H9 (cell line): ENCODE measurements around the gene TMEM106B. TPM values are rescaled to one million over a fixed set of nuclear protein-coding genes. Genes with fewer than 3 reads are reported as not detected.

ENCODE experiments used
- DNase-seq: peaks from one replicate; pipeline ENCODE4 v3.0.0-alpha.2; 2017
- H2AFZ ChIP-seq: one replicate; pipeline ENCODE4 v1.6.1; 2013; ENCODE audit warnings: mild to moderate bottlenecking, low read length, control low read depth, moderate library complexity
- H2AK5ac ChIP-seq: 2 replicates; pipeline ENCODE4 v1.6.1; 2013; ENCODE audit warnings: low read length, control low read depth, mixed read lengths; ENCODE audit not compliant: insufficient read length
- H2BK120ac ChIP-seq: one replicate; pipeline ENCODE4 v1.6.1; 2013; ENCODE audit warnings: low read depth, mild to moderate bottlenecking, low read length, control low read depth, inconsistent platforms; ENCODE audit not compliant: poor library complexity, severe bottlenecking
- H2BK12ac ChIP-seq: 2 replicates; pipeline ENCODE4 v1.6.1; 2013; ENCODE audit warnings: low read length, control low read depth, mixed read lengths, low read depth; ENCODE audit not compliant: insufficient read length
- H2BK15ac ChIP-seq: 2 replicates; pipeline ENCODE4 v1.6.1; 2013; ENCODE audit warnings: low read depth, low read length, control low read depth
- H2BK20ac ChIP-seq: one replicate; pipeline ENCODE4 v1.6.1; 2013; ENCODE audit warnings: low read depth, mild to moderate bottlenecking, low read length, control low read depth, inconsistent platforms; ENCODE audit not compliant: poor library complexity, severe bottlenecking
- H2BK5ac ChIP-seq: 2 replicates; pipeline ENCODE4 v1.6.1; 2013; ENCODE audit warnings: low read length, control low read depth, mixed read lengths; ENCODE audit not compliant: insufficient read length
- H3K14ac ChIP-seq: 2 replicates; pipeline ENCODE4 v1.6.1; 2013; ENCODE audit warnings: low read length, control low read depth; ENCODE audit not compliant: insufficient read depth
- H3K18ac ChIP-seq: 2 replicates; pipeline ENCODE4 v1.6.1; 2013; ENCODE audit warnings: low read depth, mild to moderate bottlenecking, mixed read lengths, low read length, control low read depth; ENCODE audit not compliant: insufficient read length
- H3K23ac ChIP-seq: 2 replicates; pipeline ENCODE4 v1.6.1; 2013; ENCODE audit warnings: low read length, control low read depth, mixed read lengths, low read depth; ENCODE audit not compliant: insufficient read length
- H3K23me2 ChIP-seq: 2 replicates; pipeline ENCODE4 v1.6.1; 2013; ENCODE audit warnings: low read depth, mild to moderate bottlenecking, mixed read lengths, low read length, control low read depth; ENCODE audit not compliant: insufficient read length, poor library complexity, severe bottlenecking
- H3K27ac ChIP-seq: 2 replicates; pipeline ENCODE4 v1.5.1; 2013; ENCODE audit warnings: low read length, control low read depth, mixed read lengths, low read depth; ENCODE audit not compliant: insufficient read length
- H3K27me3 ChIP-seq: 2 replicates; pipeline ENCODE4 v1.6.1; 2013; ENCODE audit warnings: low read length, control low read depth, inconsistent platforms; ENCODE audit not compliant: insufficient read depth
- H3K4ac ChIP-seq: 2 replicates; pipeline ENCODE4 v1.6.1; 2013; ENCODE audit warnings: low read depth, mild to moderate bottlenecking, control low read depth, inconsistent platforms, low read length, moderate library complexity
- H3K4me1 ChIP-seq: 2 replicates; pipeline ENCODE4 v1.6.1; 2013; ENCODE audit warnings: low read length, control low read depth, inconsistent platforms; ENCODE audit not compliant: insufficient read depth
- H3K4me2 ChIP-seq: 2 replicates; pipeline ENCODE4 v1.6.1; 2013; ENCODE audit warnings: low read length, control low read depth, mixed read lengths; ENCODE audit not compliant: insufficient read length, insufficient read depth
- H3K56ac ChIP-seq: 2 replicates; pipeline ENCODE4 v1.6.1; 2013; ENCODE audit warnings: low read depth, mild to moderate bottlenecking, mixed read lengths, low read length, control low read depth; ENCODE audit not compliant: insufficient read length
- H3K79me1 ChIP-seq: 2 replicates; pipeline ENCODE4 v1.6.1; 2013; ENCODE audit warnings: low read depth, mild to moderate bottlenecking, moderate library complexity, low read length, control low read depth, inconsistent platforms; ENCODE audit not compliant: insufficient read depth, poor library complexity, severe bottlenecking
- H3K79me2 ChIP-seq: 2 replicates; pipeline ENCODE4 v1.6.1; 2013; ENCODE audit warnings: low read length, control low read depth, inconsistent platforms; ENCODE audit not compliant: insufficient read depth
- H3K9ac ChIP-seq: 2 replicates; pipeline ENCODE4 v1.6.1; 2013; ENCODE audit warnings: low read length, control low read depth, mixed read lengths; ENCODE audit not compliant: insufficient read length; ENCODE audit errors: extremely low read depth
- H3K9me3 ChIP-seq: one replicate; pipeline ENCODE4 v1.6.1; 2013; ENCODE audit warnings: low read depth, low read length, inconsistent platforms; ENCODE audit not compliant: control insufficient read depth
- H3T11ph ChIP-seq: one replicate; pipeline ENCODE4 v1.6.1; 2013; ENCODE audit warnings: mild to moderate bottlenecking, low read length, control low read depth, inconsistent platforms
- H4K20me1 ChIP-seq: one replicate; pipeline ENCODE4 v1.6.1; 2013; ENCODE audit not compliant: control insufficient read depth, insufficient read length, insufficient read depth
- H4K5ac ChIP-seq: 2 replicates; pipeline ENCODE4 v1.6.1; 2013; ENCODE audit warnings: low read depth, mild to moderate bottlenecking, mixed read lengths, low read length, control low read depth; ENCODE audit not compliant: insufficient read length
- H4K8ac ChIP-seq: replicated peaks from 2 replicates; pipeline ENCODE4 v1.6.1; 2013; ENCODE audit warnings: low read length, control low read depth, mixed read lengths, low read depth; ENCODE audit not compliant: insufficient read length
- H4K91ac ChIP-seq: 2 replicates; pipeline ENCODE4 v1.6.1; 2013; ENCODE audit warnings: low read depth, mild to moderate bottlenecking, moderate library complexity, mixed read lengths, low read length, control low read depth; ENCODE audit not compliant: insufficient read length
- H3K27ac Mint-ChIP-seq, 3 experiments: 2 replicates in 2 of 3; 3 replicates in 1 of 3; pipeline ENCODE4 v1.8.0; 2020 to 2021; ENCODE audit warnings: mixed read lengths in 3 of 3, mild to moderate bottlenecking in 1 of 3, moderate library complexity in 1 of 3
- H3K27me3 Mint-ChIP-seq: 2 replicates; pipeline ENCODE4 v1.8.0; 2021; ENCODE audit warnings: low read depth, mild to moderate bottlenecking, moderate library complexity, mixed read lengths
- H3K36me3 Mint-ChIP-seq, 3 experiments: 2 replicates in 2 of 3; 3 replicates in 1 of 3; pipeline ENCODE4 v1.8.0; 2020 to 2021; ENCODE audit warnings: low read depth in 3 of 3, mixed read lengths in 3 of 3; ENCODE audit not compliant: insufficient read depth in 1 of 3
- H3K4me1 Mint-ChIP-seq, 2 experiments: 2 replicates each; pipeline ENCODE4 v1.8.0; 2020; ENCODE audit warnings: mixed read lengths in 2 of 2
- H3K4me3 Mint-ChIP-seq, 2 experiments: 2 replicates in 1 of 2; 3 replicates in 1 of 2; pipeline ENCODE4 v1.8.0; 2020 to 2021; ENCODE audit warnings: mild to moderate bottlenecking in 2 of 2, mixed read lengths in 2 of 2, moderate library complexity in 1 of 2
- H3K9me3 Mint-ChIP-seq, 2 experiments: 2 replicates in 1 of 2; 3 replicates in 1 of 2; pipeline ENCODE4 v1.8.0; 2020; ENCODE audit warnings: mild to moderate bottlenecking in 2 of 2, mixed read lengths in 2 of 2, moderate library complexity in 1 of 2
- WGBS: extraction: QIAGEN DNeasy Blood & Tissue Kit; methylation state at CpG from one replicate; pipeline ENCODE4 v1.1.7; 2013; ENCODE audit warnings: missing lambda C conversion rate, low lambda C conversion rate, mixed read lengths; ENCODE audit not compliant: insufficient read length; ENCODE audit errors: extremely low coverage; 5-methylcytosine and 5-hydroxymethylcytosine counted together
- total RNA-seq: library from RNA; stranded (reverse); gene quantifications from 2 replicates; pipeline ENCODE4 v1.2.1, GENCODE V29; 2021
- TF ChIP-seq, protein P1 (sequence below): fragments of 200-600 bp; sonication (generic); conservative IDR thresholded peaks from 3 replicates; pipeline ENCODE4 v1.8.0; 2021; ENCODE audit warnings: antibody characterized with exemption, mild to moderate bottlenecking

TMEM106B gene
- total RNA-seq, 1 experiment from 2014 or later: 28.4 TPM

DNA sequence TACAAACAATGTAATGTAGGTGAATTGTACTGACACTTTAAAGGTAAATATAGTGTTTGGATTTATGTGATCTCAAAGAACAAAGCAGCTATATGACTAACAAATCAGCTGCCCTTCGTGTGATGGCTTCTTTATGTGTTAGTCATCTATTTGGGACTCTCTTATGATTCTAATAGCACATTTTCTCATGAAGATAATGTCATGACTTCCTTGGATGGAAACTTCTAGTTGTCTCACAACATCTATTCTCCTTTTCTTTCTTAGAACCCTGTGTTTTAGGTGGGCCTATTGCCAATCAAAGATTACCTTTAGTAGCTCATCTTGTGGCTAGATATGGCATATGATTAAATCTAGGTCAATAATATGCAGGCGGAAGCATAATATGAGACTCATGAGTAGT, 45.0 kb downstream of the TMEM106B start:
- Histone ChIP-seq H3K23me2 (no peaks in the 10 kb centered on the region), H4K20me1 (no peaks in the 10 kb centered on the region), H3K4me2 (no peak overlapping the region), H3K4ac (no peak overlapping the region), H3K27me3 (no peaks in the 10 kb centered on the region), H4K91ac (no peak overlapping the region), H2BK12ac (no peak overlapping the region), H3K27ac (no peak overlapping the region), H2AK5ac (no peak overlapping the region), H3K79me1 (no peaks in the 10 kb centered on the region), H3K9ac (no peak overlapping the region), H3K56ac (no peak overlapping the region), H3K23ac (no peak overlapping the region), H2BK120ac (no peak overlapping the region), H2BK20ac (no peak overlapping the region), H3K9me3 (no peaks in the 10 kb centered on the region), H2BK5ac (no peak overlapping the region), H3K4me1 (no peaks in the 10 kb centered on the region), H3K79me2 (no peaks in the 10 kb centered on the region), H4K5ac (no peak overlapping the region), H2BK15ac (no peak overlapping the region), H3K14ac (no peak overlapping the region), H3T11ph (no peak overlapping the region), H4K8ac (no peak overlapping the region), H3K18ac (no peak overlapping the region), H2AFZ (no peak overlapping the region)
- WGBS: no CpG with 5 or more reads among the region's 2 CpGs
- DNase-seq: no peak
- H3K27ac Mint-ChIP-seq: no peak overlapping the region
- peaks cover 0 to 12% (median 2%) of the 10 kb centered on the region in 3 experiments; a peak in 4 of 7 replicates for H3K36me3 Mint-ChIP-seq
- H3K27me3 Mint-ChIP-seq: no peaks in the 10 kb centered on the region
- H3K9me3 Mint-ChIP-seq: peaks cover 6 to 17% of the 10 kb centered on the region in 2 experiments; a peak in 4 of 5 replicates
- TF ChIP-seq, protein P1, sequence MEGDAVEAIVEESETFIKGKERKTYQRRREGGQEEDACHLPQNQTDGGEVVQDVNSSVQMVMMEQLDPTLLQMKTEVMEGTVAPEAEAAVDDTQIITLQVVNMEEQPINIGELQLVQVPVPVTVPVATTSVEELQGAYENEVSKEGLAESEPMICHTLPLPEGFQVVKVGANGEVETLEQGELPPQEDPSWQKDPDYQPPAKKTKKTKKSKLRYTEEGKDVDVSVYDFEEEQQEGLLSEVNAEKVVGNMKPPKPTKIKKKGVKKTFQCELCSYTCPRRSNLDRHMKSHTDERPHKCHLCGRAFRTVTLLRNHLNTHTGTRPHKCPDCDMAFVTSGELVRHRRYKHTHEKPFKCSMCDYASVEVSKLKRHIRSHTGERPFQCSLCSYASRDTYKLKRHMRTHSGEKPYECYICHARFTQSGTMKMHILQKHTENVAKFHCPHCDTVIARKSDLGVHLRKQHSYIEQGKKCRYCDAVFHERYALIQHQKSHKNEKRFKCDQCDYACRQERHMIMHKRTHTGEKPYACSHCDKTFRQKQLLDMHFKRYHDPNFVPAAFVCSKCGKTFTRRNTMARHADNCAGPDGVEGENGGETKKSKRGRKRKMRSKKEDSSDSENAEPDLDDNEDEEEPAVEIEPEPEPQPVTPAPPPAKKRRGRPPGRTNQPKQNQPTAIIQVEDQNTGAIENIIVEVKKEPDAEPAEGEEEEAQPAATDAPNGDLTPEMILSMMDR: no peak
- no peaks in the 10 kb centered on the region for H3K4me1 Mint-ChIP-seq
- no peak overlapping the region for H3K4me3 Mint-ChIP-seq
